ENCODE data around the gene RNF215. TPM values are rescaled to one million over a fixed set of nuclear protein-coding genes. Genes with fewer than 3 reads are reported as not detected.

The RNF215 gene
- total RNA-seq, 1 donor from 2014 or later = 32.5 TPM

GRCh38 chr22:30433227-30433626, 46.0 kb upstream of the RNF215 start:
- Mint-ChIP-seq H3K9me3 (ENCODE audit: low read depth) (no peaks in the 10 kb centered on the region), H3K36me3 (ENCODE audit: insufficient read depth) (no peaks in the 10 kb centered on the region), H3K4me1 (ENCODE audit: low read depth) (peaks cover 12% of the 10 kb centered on the region), H3K4me3 (ENCODE audit: low read depth) (no peak overlapping the region), H3K27ac (no peak overlapping the region), H3K27me3 (no peaks in the 10 kb centered on the region)
- TF ChIP-seq CTCF (IDR thresholded peaks at IDR 0.05; ENCODE audit: unreplicated experiment) = no peak
- no peak for DNase-seq (ENCODE audit: low spot score, unreplicated experiment)

- Mint-ChIP-seq H3K36me3 (ENCODE audit: insufficient read depth) (peaks cover 1% of the 10 kb centered on the region), H3K9me3 (ENCODE audit: low read depth) (no peaks in the 10 kb centered on the region), H3K4me3 (ENCODE audit: low read depth) (no peak overlapping the region), H3K27ac (no peak overlapping the region), H3K27me3 (no peaks in the 10 kb centered on the region), H3K4me1 (ENCODE audit: low read depth) (peaks cover 6% of the 10 kb centered on the region)
- TF ChIP-seq CTCF (IDR thresholded peaks at IDR 0.05; ENCODE audit: unreplicated experiment) = no peak
- no peak for DNase-seq (ENCODE audit: low spot score, unreplicated experiment)
These were observed 45.3 kb upstream of the RNF215 start for GRCh38 chr22:30432520-30432919.

- no peak for TF ChIP-seq CTCF (IDR thresholded peaks at IDR 0.05; ENCODE audit: unreplicated experiment)
- Mint-ChIP-seq H3K9me3 (ENCODE audit: low read depth) (no peaks in the 10 kb centered on the region), H3K27ac (no peak overlapping the region), H3K27me3 (no peaks in the 10 kb centered on the region), H3K36me3 (ENCODE audit: insufficient read depth) (peaks cover 1% of the 10 kb centered on the region), H3K4me1 (ENCODE audit: low read depth) (peaks cover 2% of the 10 kb centered on the region), H3K4me3 (ENCODE audit: low read depth) (no peak overlapping the region)
- no peak for DNase-seq (ENCODE audit: low spot score, unreplicated experiment)
These were observed 44.9 kb upstream of the RNF215 start for GRCh38 chr22:30432096-30432495.

- Mint-ChIP-seq H3K4me1 (ENCODE audit: low read depth) (peaks cover 2% of the 10 kb centered on the region), H3K27me3 (no peaks in the 10 kb centered on the region), H3K36me3 (ENCODE audit: insufficient read depth) (peaks cover 1% of the 10 kb centered on the region), H3K9me3 (ENCODE audit: low read depth) (no peaks in the 10 kb centered on the region), H3K27ac (no peak overlapping the region), H3K4me3 (ENCODE audit: low read depth) (no peak overlapping the region)
- no peak for DNase-seq (ENCODE audit: low spot score, unreplicated experiment)
- TF ChIP-seq CTCF (IDR thresholded peaks at IDR 0.05; ENCODE audit: unreplicated experiment) = no peak
These were observed 43.7 kb upstream of the RNF215 start for GRCh38 chr22:30430933-30431332.

- Mint-ChIP-seq H3K27me3 (no peaks in the 10 kb centered on the region), H3K4me1 (ENCODE audit: low read depth) (peaks cover 5% of the 10 kb centered on the region), H3K27ac (no peak overlapping the region), H3K36me3 (ENCODE audit: insufficient read depth) (peaks cover 1% of the 10 kb centered on the region), H3K4me3 (ENCODE audit: low read depth) (no peak overlapping the region), H3K9me3 (ENCODE audit: low read depth) (no peaks in the 10 kb centered on the region)
- no peak for DNase-seq (ENCODE audit: low spot score, unreplicated experiment)
- no peak for TF ChIP-seq CTCF (IDR thresholded peaks at IDR 0.05; ENCODE audit: unreplicated experiment)
These were observed 42.7 kb upstream of the RNF215 start for GRCh38 chr22:30429887-30430286.
